Progenitor cell of endocrine pancreas (in vitro differentiated cells): ENCODE data around the gene KCNJ9. TPM values are rescaled to one million over a fixed set of nuclear protein-coding genes. Genes with fewer than 3 reads are reported as not detected.

Source experiments
- DNase-seq: peaks from one replicate; pipeline ENCODE4 v3.0.0; 2021; ENCODE audit warnings: low spot score; ENCODE audit not compliant: unreplicated experiment
- H3K27ac Mint-ChIP-seq: 2 replicates; pipeline ENCODE4 v1.8.0; 2021; ENCODE audit warnings: mild to moderate bottlenecking, moderate library complexity, mixed read lengths
- H3K27me3 Mint-ChIP-seq: 2 replicates; pipeline ENCODE4 v1.8.0; 2021; ENCODE audit warnings: mixed read lengths
- H3K36me3 Mint-ChIP-seq: 2 replicates; pipeline ENCODE4 v1.8.0; 2022; ENCODE audit warnings: mixed read lengths; ENCODE audit not compliant: insufficient read depth
- H3K4me1 Mint-ChIP-seq: 2 replicates; pipeline ENCODE4 v1.8.0; 2021; ENCODE audit warnings: low read depth, mixed read lengths
- H3K4me3 Mint-ChIP-seq: 2 replicates; pipeline ENCODE4 v1.8.0; 2021; ENCODE audit warnings: low read depth, mild to moderate bottlenecking, moderate library complexity, mixed read lengths
- H3K9me3 Mint-ChIP-seq: 2 replicates; pipeline ENCODE4 v1.8.0; 2021; ENCODE audit warnings: low read depth, mixed read lengths
- long read RNA-seq: library from polyadenylated mRNA; unstranded; transcript quantifications from one replicate; pipeline ENCODE4 v2.0.0, GENCODE V29; 2020
- total RNA-seq: library from RNA; stranded (reverse); gene quantifications from 2 replicates; pipeline ENCODE4 v1.2.1, GENCODE V29; 2021
- TF ChIP-seq, protein P1 (sequence below): fragments of 200-600 bp; sonication (generic); IDR thresholded peaks from one replicate; pipeline ENCODE4 v1.5.0; 2021; ENCODE audit warnings: antibody characterized with exemption, mild to moderate bottlenecking; ENCODE audit not compliant: unreplicated experiment

The KCNJ9 gene
- not detected in 2 replicates for total RNA-seq
- long read RNA-seq = 0 reads

DNA sequence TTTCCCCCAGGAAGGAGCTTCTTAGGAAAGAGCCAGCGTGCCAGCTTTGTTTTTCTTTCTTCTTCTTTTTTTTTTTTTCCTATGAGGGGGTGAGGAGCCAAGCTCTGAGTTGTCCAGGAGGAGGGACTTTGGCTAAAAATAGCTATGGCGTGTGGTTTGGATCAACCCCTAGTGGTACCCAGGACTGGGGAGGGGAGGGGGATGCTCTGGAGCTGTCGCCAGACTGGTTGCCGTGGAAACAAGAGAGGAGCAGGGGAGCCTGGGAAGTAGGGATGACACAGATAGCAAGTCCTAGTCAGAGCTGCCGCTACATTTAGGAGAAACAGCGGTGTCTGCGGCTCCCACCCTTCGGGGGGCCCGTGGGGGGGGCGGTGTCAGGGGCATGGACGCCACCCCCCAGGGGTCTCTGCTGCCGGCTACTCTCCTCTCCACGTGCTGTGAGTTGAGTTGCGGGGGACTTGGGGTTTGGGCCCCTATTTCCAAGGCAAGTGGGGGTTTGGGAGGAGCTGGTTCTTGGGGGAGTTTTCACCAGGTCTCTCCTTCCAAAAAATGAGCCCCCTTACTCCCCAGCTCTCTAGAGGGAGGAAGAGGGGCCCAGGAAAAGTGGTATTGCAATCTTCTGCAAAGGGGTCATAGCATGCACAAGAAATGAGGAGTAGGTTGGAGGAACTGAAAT lies at the start of gene KCNJ9:
Gene KCNJ9, plus strand, starts transcription at position 278 of the 676 bp plus-strand sequence. CDS start 2,493 bp downstream, outside the sequence.
- H3K4me3 Mint-ChIP-seq = no peak within 1 kb of the TSS
- TF ChIP-seq, protein P1, sequence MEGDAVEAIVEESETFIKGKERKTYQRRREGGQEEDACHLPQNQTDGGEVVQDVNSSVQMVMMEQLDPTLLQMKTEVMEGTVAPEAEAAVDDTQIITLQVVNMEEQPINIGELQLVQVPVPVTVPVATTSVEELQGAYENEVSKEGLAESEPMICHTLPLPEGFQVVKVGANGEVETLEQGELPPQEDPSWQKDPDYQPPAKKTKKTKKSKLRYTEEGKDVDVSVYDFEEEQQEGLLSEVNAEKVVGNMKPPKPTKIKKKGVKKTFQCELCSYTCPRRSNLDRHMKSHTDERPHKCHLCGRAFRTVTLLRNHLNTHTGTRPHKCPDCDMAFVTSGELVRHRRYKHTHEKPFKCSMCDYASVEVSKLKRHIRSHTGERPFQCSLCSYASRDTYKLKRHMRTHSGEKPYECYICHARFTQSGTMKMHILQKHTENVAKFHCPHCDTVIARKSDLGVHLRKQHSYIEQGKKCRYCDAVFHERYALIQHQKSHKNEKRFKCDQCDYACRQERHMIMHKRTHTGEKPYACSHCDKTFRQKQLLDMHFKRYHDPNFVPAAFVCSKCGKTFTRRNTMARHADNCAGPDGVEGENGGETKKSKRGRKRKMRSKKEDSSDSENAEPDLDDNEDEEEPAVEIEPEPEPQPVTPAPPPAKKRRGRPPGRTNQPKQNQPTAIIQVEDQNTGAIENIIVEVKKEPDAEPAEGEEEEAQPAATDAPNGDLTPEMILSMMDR = no peak
- peaks cover 78% of the 10 kb centered on the region for H3K27me3 Mint-ChIP-seq
- no peaks in the 10 kb centered on the region for H3K9me3 Mint-ChIP-seq
- H3K36me3 Mint-ChIP-seq = peaks cover 2% of the 10 kb centered on the region
- no peaks in the 10 kb centered on the region for H3K4me1 Mint-ChIP-seq
- DNase-seq = no peak
- H3K27ac Mint-ChIP-seq = no peak within 1 kb of the TSS

- TF ChIP-seq, protein P1 = no peak
- Mint-ChIP-seq H3K36me3 (no peaks in the 10 kb centered on the region), H3K27me3 (peaks cover 18% of the 10 kb centered on the region), H3K9me3 (no peaks in the 10 kb centered on the region), H3K4me3 (peak overlapping the region; percentile 89), H3K4me1 (peaks cover 14% of the 10 kb centered on the region), H3K27ac (peak overlapping the region; percentile 96)
- DNase-seq = no peak
Observed at GRCh38 chr1:160032165-160032820, 49.0 kb upstream of the KCNJ9 start.

GRCh38 chr1:160040476-160040875 lies 40.9 kb upstream of the KCNJ9 start:
- Mint-ChIP-seq H3K27me3 (peaks cover 15% of the 10 kb centered on the region), H3K36me3 (no peaks in the 10 kb centered on the region), H3K27ac (no peak overlapping the region), H3K4me3 (no peak overlapping the region), H3K4me1 (no peaks in the 10 kb centered on the region), H3K9me3 (no peaks in the 10 kb centered on the region)
- DNase-seq = no peak
- TF ChIP-seq, protein P1 = no peak

DNA sequence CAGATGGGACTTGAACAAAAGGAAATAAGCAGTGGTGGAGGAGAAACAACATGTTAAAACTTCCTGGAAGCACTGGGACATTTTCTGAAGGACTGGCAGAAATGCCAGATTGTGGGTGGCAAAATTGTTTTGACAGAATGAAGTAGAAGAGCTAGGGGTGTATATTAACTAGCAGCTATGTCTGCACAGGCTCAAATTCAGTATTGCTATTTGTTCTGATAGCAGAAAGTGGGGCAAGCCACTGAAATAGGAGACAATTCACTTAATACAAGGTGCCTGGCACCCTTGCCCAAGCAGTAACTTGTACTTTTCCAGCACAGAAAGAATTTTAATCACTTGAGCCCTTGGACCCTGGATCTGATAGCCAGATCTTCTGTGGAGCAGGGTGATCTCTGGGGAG lies 37.8 kb upstream of the KCNJ9 start:
- TF ChIP-seq, protein P1 = no peak
- no peaks in the 10 kb centered on the region for H3K9me3 Mint-ChIP-seq
- H3K36me3 Mint-ChIP-seq = no peaks in the 10 kb centered on the region
- no peak overlapping the region for H3K27ac Mint-ChIP-seq
- DNase-seq = no peak
- no peak overlapping the region for H3K4me3 Mint-ChIP-seq
- H3K4me1 Mint-ChIP-seq = peaks cover 12% of the 10 kb centered on the region
- peaks cover 38% of the 10 kb centered on the region for H3K27me3 Mint-ChIP-seq

- DNase-seq = no peak
- Mint-ChIP-seq H3K4me1 (peaks cover 14% of the 10 kb centered on the region), H3K36me3 (no peaks in the 10 kb centered on the region), H3K4me3 (no peak overlapping the region), H3K27ac (no peak overlapping the region), H3K9me3 (no peaks in the 10 kb centered on the region), H3K27me3 (peaks cover 50% of the 10 kb centered on the region)
- TF ChIP-seq, protein P1 = no peak
Observed at GRCh38 chr1:160045653-160046052, 35.7 kb upstream of the KCNJ9 start.
